RPMI8226 (cell line): ENCODE measurements around the gene PTPRN2.
"Not testable (repeated sequence)": the region's sequence is repeated elsewhere in the genome, so short reads cannot be mapped to it uniquely, and the experiment has no call there.

ENCODE experiments used
- DNase-seq: peaks from one replicate; pipeline ENCODE4 v3.0.0-alpha.2; 2015

PTPRN2 gene

GRCh38 chr7:157928171-157928794 lies 659.3 kb downstream of the PTPRN2 start:
- no peak for DNase-seq

DNA sequence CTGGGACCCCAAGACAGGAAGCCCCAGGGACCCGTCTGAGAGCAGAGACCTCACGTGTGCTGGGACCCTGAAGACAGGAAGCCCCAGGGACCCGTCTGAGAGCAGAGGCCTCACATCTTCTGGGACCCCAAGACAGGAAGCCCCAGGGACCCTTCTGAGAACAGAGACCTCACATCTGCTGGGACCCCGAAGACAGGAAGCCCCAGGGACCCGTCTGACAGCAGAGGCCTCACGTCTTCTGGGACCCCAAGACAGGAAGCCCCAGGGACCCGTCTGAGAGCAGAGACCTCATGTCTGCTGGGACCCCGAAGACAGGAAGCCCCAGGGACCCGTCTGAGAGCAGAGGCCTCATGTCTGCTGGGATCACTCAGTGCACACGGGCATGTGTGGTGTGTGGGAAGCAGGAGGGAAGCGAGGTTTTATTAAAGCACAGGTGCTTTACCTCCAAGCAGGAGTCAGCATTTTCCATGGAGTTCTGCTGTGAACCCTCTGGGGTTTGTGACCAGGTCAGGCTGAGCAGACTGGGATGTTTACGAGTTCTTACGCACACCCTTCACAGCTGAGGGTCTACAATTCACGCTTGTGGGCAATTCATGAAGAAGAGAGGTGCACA lies 660.2 kb downstream of the PTPRN2 start:
- DNase-seq, result no peak

DNA sequence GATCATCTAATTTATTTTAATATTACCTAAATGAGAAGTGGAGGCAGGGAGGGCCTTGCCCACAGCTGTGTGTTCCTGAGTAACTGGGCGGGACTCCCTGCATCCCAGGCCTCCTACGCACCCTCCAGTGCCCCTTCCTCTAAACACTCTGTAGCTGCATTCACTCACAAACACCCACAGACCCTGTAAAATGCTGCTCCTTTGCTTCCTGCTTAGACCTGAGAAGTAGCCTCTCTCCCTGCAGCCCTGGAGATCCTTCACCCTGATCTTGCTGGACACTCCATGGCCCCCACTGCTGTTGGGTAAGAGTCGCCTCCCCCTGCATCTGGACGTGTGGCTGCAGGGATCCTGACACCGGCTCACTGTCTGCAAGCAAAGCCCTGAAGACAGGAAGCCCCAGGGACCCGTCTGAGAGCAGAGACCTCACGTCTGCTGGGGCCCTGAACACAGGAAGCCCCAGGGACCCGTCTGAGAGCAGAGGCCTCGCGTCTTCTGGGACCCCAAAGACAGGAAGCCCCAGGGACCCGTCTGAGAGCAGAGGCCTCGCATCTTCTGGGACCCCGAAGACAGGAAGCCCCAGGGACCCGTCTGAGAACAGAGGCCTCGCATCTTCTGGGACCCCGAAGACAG lies 661.0 kb downstream of the PTPRN2 start:
- no peak for DNase-seq

- DNase-seq, result no peak
Measured at GRCh38 chr7:157926107-157926506, 661.5 kb downstream of the PTPRN2 start.

- DNase-seq, result no peak
Measured at GRCh38 chr7:157925383-157925875, 662.2 kb downstream of the PTPRN2 start.

DNA sequence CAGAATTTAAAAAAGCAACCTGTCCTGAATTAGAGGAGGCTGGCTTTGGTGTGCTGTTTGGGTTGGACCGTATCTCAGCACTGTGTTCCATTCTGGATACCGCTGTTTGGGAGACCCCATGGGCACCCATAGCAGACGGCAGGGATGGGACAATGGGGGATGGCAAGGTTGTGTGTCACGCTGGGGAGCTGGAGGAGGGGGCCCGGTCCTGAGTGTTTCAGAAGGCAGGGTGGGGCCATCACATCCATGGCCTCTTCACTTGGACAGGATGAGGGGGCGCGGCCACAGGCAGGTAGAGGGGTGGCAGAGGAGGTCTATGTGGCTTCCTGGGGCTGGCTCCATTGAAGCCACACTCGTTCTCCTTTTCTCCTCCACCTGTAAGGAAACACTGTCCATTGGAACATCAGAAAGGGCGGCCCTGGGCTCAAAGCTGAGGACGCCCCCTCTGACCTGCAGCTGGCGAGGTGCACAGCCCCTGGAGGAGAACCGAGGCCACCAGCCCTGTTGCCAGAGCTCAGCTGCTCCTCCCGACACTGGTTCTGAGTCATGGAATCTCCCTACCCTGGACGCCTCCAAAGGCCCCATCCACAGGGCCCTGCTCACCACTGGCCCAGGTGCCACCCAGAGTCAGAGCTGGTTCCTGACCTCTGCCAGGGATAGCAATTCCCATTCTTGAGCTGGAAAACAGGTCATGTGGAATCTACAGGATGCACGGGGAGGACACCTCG lies 663.6 kb downstream of the PTPRN2 start:
- no peak for DNase-seq

DNA sequence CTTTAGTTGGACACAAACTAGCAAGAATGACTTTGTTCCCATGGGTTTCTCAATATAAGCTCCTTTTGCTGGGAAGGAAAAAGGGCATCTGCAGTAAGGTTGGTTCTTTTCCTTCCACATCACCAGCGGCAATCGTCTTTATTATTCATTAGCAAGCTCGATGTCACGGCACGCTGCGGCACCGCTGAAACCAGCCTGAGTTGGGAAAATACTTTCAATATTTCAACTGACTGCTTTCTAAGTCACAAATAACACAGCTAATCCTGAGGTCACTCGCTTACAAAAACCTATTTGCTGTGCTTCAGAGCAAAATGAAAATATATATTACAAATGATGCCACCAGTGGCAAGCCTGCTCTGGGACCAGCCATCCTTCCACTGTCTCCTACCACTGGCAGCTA lies 665.0 kb downstream of the PTPRN2 start:
- no peak for DNase-seq

DNA sequence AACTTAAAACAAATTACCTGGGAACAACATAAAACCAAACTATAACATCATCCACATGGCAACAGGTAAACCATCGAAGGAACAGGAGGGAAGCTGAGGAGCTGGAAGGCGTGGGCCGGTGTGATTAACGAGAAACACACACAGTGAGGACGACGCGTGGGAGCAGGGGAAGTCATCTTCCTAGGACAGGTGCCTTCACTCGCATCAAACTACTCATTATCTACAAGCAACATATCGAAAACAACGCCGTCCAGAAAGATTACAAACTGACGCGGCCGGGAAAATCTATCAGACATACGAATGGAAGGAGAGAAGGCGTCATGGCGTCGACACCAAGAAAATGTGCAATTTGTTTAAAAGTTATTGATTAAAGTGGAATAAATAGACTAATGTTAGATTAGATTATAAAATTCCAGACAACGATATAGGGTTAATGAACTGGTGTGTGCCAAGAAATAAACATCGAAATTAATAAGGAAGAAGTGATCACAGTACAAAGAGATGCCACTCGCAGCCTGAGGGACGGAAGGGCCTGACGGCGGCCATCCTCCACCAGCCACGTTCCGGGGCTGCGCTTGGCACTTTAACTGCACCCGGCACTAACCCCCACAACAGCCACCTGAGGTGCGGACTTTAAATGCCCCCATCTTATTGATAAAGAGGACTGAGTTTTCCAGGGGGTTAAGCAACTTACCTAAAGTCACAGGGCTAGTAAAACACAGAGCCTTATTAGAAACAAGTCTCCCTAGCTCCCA lies 669.1 kb downstream of the PTPRN2 start:
- DNase-seq, result no peak

DNA sequence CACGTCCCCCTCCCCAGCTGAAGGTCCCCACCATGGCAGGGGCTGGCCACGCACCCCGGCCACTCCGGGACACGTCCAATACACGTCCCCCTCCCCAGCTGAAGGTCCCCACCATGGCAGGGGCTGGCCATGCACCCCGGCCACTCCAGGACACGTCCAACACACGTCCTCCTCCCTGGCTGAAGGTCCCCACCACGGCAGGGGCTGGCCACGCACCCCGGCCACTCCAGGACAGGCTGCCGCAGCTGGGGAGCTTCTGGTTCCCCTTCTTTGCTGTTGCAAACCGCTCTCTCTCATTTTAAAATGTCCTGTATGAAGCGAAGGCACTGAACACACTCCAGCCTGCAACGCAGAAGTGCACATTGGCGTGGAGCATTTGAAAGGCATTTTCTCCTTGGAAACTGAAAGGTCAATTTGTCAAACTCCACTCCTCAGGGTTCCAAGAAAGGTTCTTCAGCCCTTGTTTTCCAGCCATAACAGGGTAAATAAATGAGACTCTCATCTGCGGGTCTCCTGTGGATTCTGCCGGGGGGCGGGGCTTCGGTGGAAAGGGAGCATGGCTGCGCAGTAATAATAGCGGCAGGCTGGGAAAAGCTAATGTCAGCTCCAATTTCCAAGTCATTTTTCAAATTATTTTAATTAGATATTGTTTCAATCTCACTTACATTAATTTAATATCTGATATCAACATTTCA lies 670.5 kb downstream of the PTPRN2 start:
- DNase-seq, result no peak

GRCh38 chr7:157910446-157910845 lies 677.2 kb downstream of the PTPRN2 start:
- DNase-seq, result no peak

GRCh38 chr7:157910045-157910444 lies 677.6 kb downstream of the PTPRN2 start:
- not testable (repeated sequence) for DNase-seq

DNA sequence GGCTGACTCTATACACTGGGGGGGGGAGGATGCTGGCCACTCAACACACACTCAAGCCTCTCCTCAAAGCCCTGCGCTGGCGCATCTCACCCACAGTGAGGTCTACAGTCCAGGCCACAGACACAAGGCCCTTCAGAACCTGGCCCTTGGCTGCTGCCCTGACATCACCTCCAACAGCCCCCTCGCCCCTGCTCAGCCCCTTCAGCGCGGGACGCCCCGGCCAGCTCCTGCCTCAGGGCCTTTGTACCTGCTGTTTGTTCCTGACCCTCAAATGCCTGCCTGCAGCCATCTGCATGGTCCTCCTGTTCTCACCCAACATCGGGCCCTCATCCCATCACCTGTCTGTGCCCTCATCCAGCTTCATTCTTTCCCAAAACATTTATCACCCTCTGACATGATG lies 678.3 kb downstream of the PTPRN2 start:
- DNase-seq, result no peak

GRCh38 chr7:157908006-157908782 lies 679.4 kb downstream of the PTPRN2 start:
- DNase-seq, result no peak

DNA sequence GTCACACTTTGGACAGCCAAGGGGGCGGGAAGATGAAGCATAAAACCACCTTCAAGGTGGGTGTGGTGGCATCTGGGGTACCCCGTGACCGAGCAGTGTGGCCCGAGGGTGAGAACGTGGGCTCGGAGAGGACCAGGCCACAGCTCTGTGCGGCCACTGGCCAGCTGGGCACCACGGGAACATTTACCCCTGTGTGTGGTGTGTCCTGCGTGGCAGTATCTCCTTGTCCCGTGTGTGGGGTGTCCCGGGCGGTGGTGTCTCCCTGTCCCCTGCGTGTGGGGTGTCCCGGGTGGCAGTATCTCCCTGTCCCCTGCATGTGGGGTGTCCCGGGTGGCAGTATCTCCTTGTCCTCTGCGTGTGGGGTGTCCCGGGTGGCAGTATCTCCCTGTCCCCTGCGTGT lies 680.5 kb downstream of the PTPRN2 start:
- DNase-seq, result no peak

GRCh38 chr7:157906583-157906982 lies 681.0 kb downstream of the PTPRN2 start:
- DNase-seq, result no peak

- peak; percentile 22 for DNase-seq
Measured at GRCh38 chr7:157905651-157906461, 681.8 kb downstream of the PTPRN2 start.

DNA sequence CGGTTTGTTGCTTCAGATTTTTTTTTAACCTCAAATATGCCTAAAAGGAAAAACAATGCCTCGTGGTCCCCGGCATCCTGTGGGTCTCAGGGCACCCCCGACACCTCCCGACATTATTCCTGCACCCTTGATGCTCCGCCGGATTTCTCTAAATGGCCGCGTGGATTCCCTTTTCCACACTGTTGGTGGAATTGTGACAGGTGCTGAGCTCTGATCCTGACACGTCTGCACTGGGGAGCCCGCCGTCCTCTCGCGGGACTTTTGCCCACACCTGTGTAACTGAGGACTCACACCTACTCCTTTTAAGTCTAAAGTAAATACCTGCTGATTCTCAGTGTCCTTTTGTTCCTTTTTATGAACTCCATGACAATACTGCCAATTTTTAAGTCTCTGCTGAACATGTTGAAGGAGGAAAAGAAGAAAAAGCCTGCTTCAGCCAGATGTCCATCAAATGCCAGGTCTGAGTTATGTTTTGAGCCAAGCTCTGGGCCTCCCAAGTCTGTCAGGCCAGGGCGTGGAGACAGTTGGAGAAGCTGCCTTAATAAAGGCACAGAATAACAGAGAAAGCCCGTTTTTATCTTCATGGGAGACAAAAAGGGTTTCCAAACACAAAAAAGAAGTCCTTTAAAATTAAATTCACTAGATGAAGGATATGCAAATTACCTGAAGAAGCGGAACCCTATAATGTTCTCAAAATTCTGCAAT lies 682.6 kb downstream of the PTPRN2 start:
- DNase-seq, result no peak

- peak; percentile 53 for DNase-seq
Measured at GRCh38 chr7:157904211-157904865, 683.3 kb downstream of the PTPRN2 start.

GRCh38 chr7:157903710-157904109 lies 683.9 kb downstream of the PTPRN2 start:
- DNase-seq, result no peak
